H9 (cell line): ENCODE measurements around the gene PLEK. TPM values are rescaled to one million over a fixed set of nuclear protein-coding genes. Genes with fewer than 3 reads are reported as not detected.

Experiments used
- DNase-seq: peaks from one replicate; pipeline ENCODE4 v3.0.0-alpha.2; 2017
- H2AFZ ChIP-seq: one replicate; pipeline ENCODE4 v1.6.1; 2013; ENCODE audit warnings: mild to moderate bottlenecking, low read length, control low read depth, moderate library complexity
- H2AK5ac ChIP-seq: 2 replicates; pipeline ENCODE4 v1.6.1; 2013; ENCODE audit warnings: low read length, control low read depth, mixed read lengths; ENCODE audit not compliant: insufficient read length
- H2BK120ac ChIP-seq: one replicate; pipeline ENCODE4 v1.6.1; 2013; ENCODE audit warnings: low read depth, mild to moderate bottlenecking, low read length, control low read depth, inconsistent platforms; ENCODE audit not compliant: poor library complexity, severe bottlenecking
- H2BK12ac ChIP-seq: 2 replicates; pipeline ENCODE4 v1.6.1; 2013; ENCODE audit warnings: low read length, control low read depth, mixed read lengths, low read depth; ENCODE audit not compliant: insufficient read length
- H2BK15ac ChIP-seq: 2 replicates; pipeline ENCODE4 v1.6.1; 2013; ENCODE audit warnings: low read depth, low read length, control low read depth
- H2BK20ac ChIP-seq: one replicate; pipeline ENCODE4 v1.6.1; 2013; ENCODE audit warnings: low read depth, mild to moderate bottlenecking, low read length, control low read depth, inconsistent platforms; ENCODE audit not compliant: poor library complexity, severe bottlenecking
- H2BK5ac ChIP-seq: 2 replicates; pipeline ENCODE4 v1.6.1; 2013; ENCODE audit warnings: low read length, control low read depth, mixed read lengths; ENCODE audit not compliant: insufficient read length
- H3K14ac ChIP-seq: 2 replicates; pipeline ENCODE4 v1.6.1; 2013; ENCODE audit warnings: low read length, control low read depth; ENCODE audit not compliant: insufficient read depth
- H3K18ac ChIP-seq: 2 replicates; pipeline ENCODE4 v1.6.1; 2013; ENCODE audit warnings: low read depth, mild to moderate bottlenecking, mixed read lengths, low read length, control low read depth; ENCODE audit not compliant: insufficient read length
- H3K23ac ChIP-seq: 2 replicates; pipeline ENCODE4 v1.6.1; 2013; ENCODE audit warnings: low read length, control low read depth, mixed read lengths, low read depth; ENCODE audit not compliant: insufficient read length
- H3K23me2 ChIP-seq: 2 replicates; pipeline ENCODE4 v1.6.1; 2013; ENCODE audit warnings: low read depth, mild to moderate bottlenecking, mixed read lengths, low read length, control low read depth; ENCODE audit not compliant: insufficient read length, poor library complexity, severe bottlenecking
- H3K27ac ChIP-seq: 2 replicates; pipeline ENCODE4 v1.5.1; 2013; ENCODE audit warnings: low read length, control low read depth, mixed read lengths, low read depth; ENCODE audit not compliant: insufficient read length
- H3K27me3 ChIP-seq: 2 replicates; pipeline ENCODE4 v1.6.1; 2013; ENCODE audit warnings: low read length, control low read depth, inconsistent platforms; ENCODE audit not compliant: insufficient read depth
- H3K4ac ChIP-seq: 2 replicates; pipeline ENCODE4 v1.6.1; 2013; ENCODE audit warnings: low read depth, mild to moderate bottlenecking, control low read depth, inconsistent platforms, low read length, moderate library complexity
- H3K4me1 ChIP-seq: 2 replicates; pipeline ENCODE4 v1.6.1; 2013; ENCODE audit warnings: low read length, control low read depth, inconsistent platforms; ENCODE audit not compliant: insufficient read depth
- H3K4me2 ChIP-seq: 2 replicates; pipeline ENCODE4 v1.6.1; 2013; ENCODE audit warnings: low read length, control low read depth, mixed read lengths; ENCODE audit not compliant: insufficient read length, insufficient read depth
- H3K56ac ChIP-seq: 2 replicates; pipeline ENCODE4 v1.6.1; 2013; ENCODE audit warnings: low read depth, mild to moderate bottlenecking, mixed read lengths, low read length, control low read depth; ENCODE audit not compliant: insufficient read length
- H3K79me1 ChIP-seq: 2 replicates; pipeline ENCODE4 v1.6.1; 2013; ENCODE audit warnings: low read depth, mild to moderate bottlenecking, moderate library complexity, low read length, control low read depth, inconsistent platforms; ENCODE audit not compliant: insufficient read depth, poor library complexity, severe bottlenecking
- H3K79me2 ChIP-seq: 2 replicates; pipeline ENCODE4 v1.6.1; 2013; ENCODE audit warnings: low read length, control low read depth, inconsistent platforms; ENCODE audit not compliant: insufficient read depth
- H3K9ac ChIP-seq: 2 replicates; pipeline ENCODE4 v1.6.1; 2013; ENCODE audit warnings: low read length, control low read depth, mixed read lengths; ENCODE audit not compliant: insufficient read length; ENCODE audit errors: extremely low read depth
- H3K9me3 ChIP-seq: one replicate; pipeline ENCODE4 v1.6.1; 2013; ENCODE audit warnings: low read depth, low read length, inconsistent platforms; ENCODE audit not compliant: control insufficient read depth
- H3T11ph ChIP-seq: one replicate; pipeline ENCODE4 v1.6.1; 2013; ENCODE audit warnings: mild to moderate bottlenecking, low read length, control low read depth, inconsistent platforms
- H4K20me1 ChIP-seq: one replicate; pipeline ENCODE4 v1.6.1; 2013; ENCODE audit not compliant: control insufficient read depth, insufficient read length, insufficient read depth
- H4K5ac ChIP-seq: 2 replicates; pipeline ENCODE4 v1.6.1; 2013; ENCODE audit warnings: low read depth, mild to moderate bottlenecking, mixed read lengths, low read length, control low read depth; ENCODE audit not compliant: insufficient read length
- H4K8ac ChIP-seq: replicated peaks from 2 replicates; pipeline ENCODE4 v1.6.1; 2013; ENCODE audit warnings: low read length, control low read depth, mixed read lengths, low read depth; ENCODE audit not compliant: insufficient read length
- H4K91ac ChIP-seq: 2 replicates; pipeline ENCODE4 v1.6.1; 2013; ENCODE audit warnings: low read depth, mild to moderate bottlenecking, moderate library complexity, mixed read lengths, low read length, control low read depth; ENCODE audit not compliant: insufficient read length
- H3K27ac Mint-ChIP-seq, 3 experiments: 2 replicates in 2 of 3; 3 replicates in 1 of 3; pipeline ENCODE4 v1.8.0; 2020 to 2021; ENCODE audit warnings: mixed read lengths in 3 of 3, mild to moderate bottlenecking in 1 of 3, moderate library complexity in 1 of 3
- H3K27me3 Mint-ChIP-seq: 2 replicates; pipeline ENCODE4 v1.8.0; 2021; ENCODE audit warnings: low read depth, mild to moderate bottlenecking, moderate library complexity, mixed read lengths
- H3K36me3 Mint-ChIP-seq, 3 experiments: 2 replicates in 2 of 3; 3 replicates in 1 of 3; pipeline ENCODE4 v1.8.0; 2020 to 2021; ENCODE audit warnings: low read depth in 3 of 3, mixed read lengths in 3 of 3; ENCODE audit not compliant: insufficient read depth in 1 of 3
- H3K4me1 Mint-ChIP-seq, 2 experiments: 2 replicates each; pipeline ENCODE4 v1.8.0; 2020; ENCODE audit warnings: mixed read lengths in 2 of 2
- H3K4me3 Mint-ChIP-seq, 2 experiments: 2 replicates in 1 of 2; 3 replicates in 1 of 2; pipeline ENCODE4 v1.8.0; 2020 to 2021; ENCODE audit warnings: mild to moderate bottlenecking in 2 of 2, mixed read lengths in 2 of 2, moderate library complexity in 1 of 2
- H3K9me3 Mint-ChIP-seq, 2 experiments: 2 replicates in 1 of 2; 3 replicates in 1 of 2; pipeline ENCODE4 v1.8.0; 2020; ENCODE audit warnings: mild to moderate bottlenecking in 2 of 2, mixed read lengths in 2 of 2, moderate library complexity in 1 of 2
- CTCF ChIP-seq: fragments of 200-600 bp; sonication (generic); conservative IDR thresholded peaks from 3 replicates; pipeline ENCODE4 v1.8.0; 2021; ENCODE audit warnings: antibody characterized with exemption, mild to moderate bottlenecking
- WGBS: extraction: QIAGEN DNeasy Blood & Tissue Kit; methylation state at CpG from one replicate; pipeline ENCODE4 v1.1.7; 2013; ENCODE audit warnings: missing lambda C conversion rate, low lambda C conversion rate, mixed read lengths; ENCODE audit not compliant: insufficient read length; ENCODE audit errors: extremely low coverage; 5-methylcytosine and 5-hydroxymethylcytosine counted together
- total RNA-seq: library from RNA; stranded (reverse); gene quantifications from 2 replicates; pipeline ENCODE4 v1.2.1, GENCODE V29; 2021

Gene PLEK
- total RNA-seq, 1 experiment from 2014 or later: not detected

- Histone ChIP-seq H3K4me1 (no peaks in the 10 kb centered on the region), H3K27me3 (no peaks in the 10 kb centered on the region), H3K4ac (no peak overlapping the region), H3K23me2 (no peaks in the 10 kb centered on the region), H2BK120ac (no peak overlapping the region), H4K8ac (no peak overlapping the region), H3K9ac (no peak overlapping the region), H3K23ac (no peak overlapping the region), H3K27ac (no peak overlapping the region), H4K20me1 (no peaks in the 10 kb centered on the region), H3K9me3 (no peaks in the 10 kb centered on the region), H2AK5ac (no peak overlapping the region), H4K5ac (no peak overlapping the region), H3K18ac (no peak overlapping the region), H3K14ac (no peak overlapping the region), H2AFZ (no peak overlapping the region), H2BK20ac (no peak overlapping the region), H3K79me1 (no peaks in the 10 kb centered on the region), H3K79me2 (no peaks in the 10 kb centered on the region), H2BK5ac (no peak overlapping the region), H3K56ac (no peak overlapping the region), H3T11ph (no peak overlapping the region), H3K4me2 (no peak overlapping the region), H2BK12ac (no peak overlapping the region), H2BK15ac (no peak overlapping the region), H4K91ac (no peak overlapping the region)
- DNase-seq: no peak
- Mint-ChIP-seq H3K9me3 (no peaks in the 10 kb centered on the region), H3K4me3 (no peak overlapping the region), H3K4me1 (peaks cover 3 to 4% of the 10 kb centered on the region in 2 experiments), H3K27ac (no peak overlapping the region), H3K27me3 (peaks cover 10% of the 10 kb centered on the region), H3K36me3 (no peaks in the 10 kb centered on the region)
- no peak for TF ChIP-seq CTCF
- WGBS: no CpG with 5 or more reads among the region's 2 CpGs
These were observed 25.0 kb downstream of the PLEK start for GRCh38 chr2:68390114-68390513.
